Measurements from ENCODE around the gene DDX52.

The DDX52 gene

DNA sequence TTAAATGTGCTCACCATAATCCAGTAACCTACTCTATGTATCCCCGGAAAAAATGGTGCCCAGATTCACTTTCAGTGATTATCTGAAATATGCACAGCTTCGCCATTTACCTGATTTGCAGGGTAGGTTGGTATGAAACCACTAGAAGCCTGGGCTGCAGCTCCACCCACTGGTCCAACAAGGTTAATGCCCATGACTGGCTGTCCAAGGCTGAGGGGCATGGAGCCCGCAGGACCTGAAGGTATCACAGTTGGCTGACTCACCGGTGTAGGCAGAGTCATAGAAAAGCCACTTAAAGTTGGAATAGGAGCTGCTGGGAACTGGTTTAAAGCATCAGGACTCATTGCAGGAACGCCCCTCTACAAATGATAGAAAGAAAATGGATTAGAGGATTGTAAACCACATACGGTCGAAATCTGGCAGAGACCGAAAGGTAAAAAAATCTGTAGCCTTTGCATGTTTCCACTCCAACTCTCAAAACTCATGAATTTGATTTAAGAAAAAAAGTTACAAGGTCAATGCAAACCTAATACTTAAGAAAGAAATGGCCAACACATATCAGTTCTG is 72.6 kb downstream of the DDX52 start:
- TF ChIP-seq, protein P1, sequence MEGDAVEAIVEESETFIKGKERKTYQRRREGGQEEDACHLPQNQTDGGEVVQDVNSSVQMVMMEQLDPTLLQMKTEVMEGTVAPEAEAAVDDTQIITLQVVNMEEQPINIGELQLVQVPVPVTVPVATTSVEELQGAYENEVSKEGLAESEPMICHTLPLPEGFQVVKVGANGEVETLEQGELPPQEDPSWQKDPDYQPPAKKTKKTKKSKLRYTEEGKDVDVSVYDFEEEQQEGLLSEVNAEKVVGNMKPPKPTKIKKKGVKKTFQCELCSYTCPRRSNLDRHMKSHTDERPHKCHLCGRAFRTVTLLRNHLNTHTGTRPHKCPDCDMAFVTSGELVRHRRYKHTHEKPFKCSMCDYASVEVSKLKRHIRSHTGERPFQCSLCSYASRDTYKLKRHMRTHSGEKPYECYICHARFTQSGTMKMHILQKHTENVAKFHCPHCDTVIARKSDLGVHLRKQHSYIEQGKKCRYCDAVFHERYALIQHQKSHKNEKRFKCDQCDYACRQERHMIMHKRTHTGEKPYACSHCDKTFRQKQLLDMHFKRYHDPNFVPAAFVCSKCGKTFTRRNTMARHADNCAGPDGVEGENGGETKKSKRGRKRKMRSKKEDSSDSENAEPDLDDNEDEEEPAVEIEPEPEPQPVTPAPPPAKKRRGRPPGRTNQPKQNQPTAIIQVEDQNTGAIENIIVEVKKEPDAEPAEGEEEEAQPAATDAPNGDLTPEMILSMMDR (IDR thresholded peaks at IDR 0.05; ENCODE audit: low read depth, low read length) = peak; percentile 61
- TF ChIP-seq POLR2A (IDR thresholded peaks at IDR 0.05; ENCODE audit: extremely low read depth, insufficient read length) = no peak
- H3K4me3 ChIP-seq (ENCODE audit: low read depth, low read length) = no peak overlapping the region
- peak; percentile 69 for DNase-seq (ENCODE audit: low read depth)

DNA sequence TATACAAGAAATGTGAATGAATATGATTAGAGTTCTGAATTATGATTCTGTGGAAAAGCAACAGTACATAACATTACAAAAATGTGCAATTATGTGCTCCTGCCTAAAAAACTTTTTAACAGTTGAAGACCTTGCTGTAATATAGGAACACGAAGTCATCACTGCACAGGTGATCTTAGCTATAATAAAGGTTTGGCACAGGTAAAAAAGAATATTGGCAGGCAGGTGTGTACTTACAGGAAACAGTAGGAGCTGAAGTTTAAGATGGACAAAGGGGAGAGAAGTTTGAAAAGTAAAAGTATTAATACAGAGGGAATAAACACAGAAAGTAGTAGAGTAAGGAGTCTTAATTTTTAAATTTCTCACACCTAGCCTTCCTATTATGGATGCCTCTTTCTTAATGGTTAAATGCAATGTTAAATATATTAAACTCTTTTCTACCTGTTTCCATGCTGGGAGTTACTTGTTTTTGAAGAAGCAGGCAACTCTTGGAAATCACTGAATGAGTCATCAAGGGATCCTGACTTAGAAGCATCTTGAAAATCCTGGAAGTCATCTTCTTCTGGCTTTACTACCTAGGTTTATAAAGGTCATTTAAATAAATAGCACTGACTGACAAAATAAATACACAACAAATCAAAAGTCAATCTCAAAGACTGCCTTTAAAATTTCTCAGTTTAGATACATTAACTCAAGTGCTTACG is 74.7 kb downstream of the DDX52 start:
- H3K4me3 ChIP-seq (ENCODE audit: low read depth, low read length) = no peak overlapping the region
- TF ChIP-seq, protein P1 (IDR thresholded peaks at IDR 0.05; ENCODE audit: low read depth, low read length) = no peak
- no peak for TF ChIP-seq MYC (IDR thresholded peaks at IDR 0.05; ENCODE audit: low read depth, low read length)
- TF ChIP-seq, protein P2, sequence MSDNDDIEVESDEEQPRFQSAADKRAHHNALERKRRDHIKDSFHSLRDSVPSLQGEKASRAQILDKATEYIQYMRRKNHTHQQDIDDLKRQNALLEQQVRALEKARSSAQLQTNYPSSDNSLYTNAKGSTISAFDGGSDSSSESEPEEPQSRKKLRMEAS (IDR thresholded peaks at IDR 0.05; ENCODE audit: low read depth, low read length) = no peak
- TF ChIP-seq POLR2A (IDR thresholded peaks at IDR 0.05; ENCODE audit: extremely low read depth, insufficient read length) = no peak
- DNase-seq (ENCODE audit: low read depth) = no peak

DNA sequence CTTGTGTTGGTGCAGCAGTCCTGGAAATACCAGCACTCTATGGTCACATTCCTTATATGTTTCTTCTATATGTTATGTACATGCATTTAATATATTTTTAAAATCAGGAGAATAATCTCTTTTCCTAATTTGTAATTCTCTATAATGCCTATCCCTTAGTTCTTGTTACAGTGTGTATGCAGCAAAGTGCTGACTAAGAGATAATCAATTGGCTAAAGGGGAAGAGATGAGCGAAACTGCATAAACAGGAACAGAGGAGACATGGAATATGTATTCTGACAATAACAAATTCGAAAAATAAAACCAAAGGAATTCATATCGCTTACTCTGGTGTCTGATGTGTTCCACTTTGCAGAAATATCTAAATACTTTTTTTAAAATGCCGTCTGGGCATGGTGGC is 75.7 kb downstream of the DDX52 start:
- H3K4me3 ChIP-seq (ENCODE audit: low read depth, low read length) = no peak overlapping the region
- no peak for DNase-seq (ENCODE audit: low read depth)
- TF ChIP-seq, protein P2 (IDR thresholded peaks at IDR 0.05; ENCODE audit: low read depth, low read length) = no peak
- TF ChIP-seq, protein P1 (IDR thresholded peaks at IDR 0.05; ENCODE audit: low read depth, low read length) = no peak
- TF ChIP-seq MYC (IDR thresholded peaks at IDR 0.05; ENCODE audit: low read depth, low read length) = no peak
- no peak for TF ChIP-seq POLR2A (IDR thresholded peaks at IDR 0.05; ENCODE audit: extremely low read depth, insufficient read length)

DNA sequence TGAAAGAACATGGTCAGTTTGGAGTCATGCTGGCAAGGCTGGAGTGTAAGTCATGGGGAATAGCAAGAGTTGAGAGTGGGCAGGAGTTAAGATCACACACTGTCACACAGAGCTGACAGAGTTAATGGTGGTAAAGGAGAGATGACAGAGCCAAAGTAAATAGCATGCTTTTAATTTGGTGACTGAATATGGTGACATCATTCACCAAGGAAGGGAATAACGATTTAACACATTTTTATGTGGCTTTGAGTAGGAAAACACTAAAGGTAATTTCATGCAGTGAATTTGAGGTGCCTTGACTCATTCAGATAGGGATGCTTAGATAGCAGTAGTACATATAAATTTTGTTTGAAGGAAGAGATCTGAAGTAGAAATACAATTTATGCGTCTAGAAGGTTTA is 76.1 kb downstream of the DDX52 start:
- TF ChIP-seq POLR2A (IDR thresholded peaks at IDR 0.05; ENCODE audit: extremely low read depth, insufficient read length) (no peak), MYC (IDR thresholded peaks at IDR 0.05; ENCODE audit: low read depth, low read length) (no peak)
- TF ChIP-seq, protein P2 (IDR thresholded peaks at IDR 0.05; ENCODE audit: low read depth, low read length) = no peak
- TF ChIP-seq, protein P1 (IDR thresholded peaks at IDR 0.05; ENCODE audit: low read depth, low read length) = no peak
- H3K4me3 ChIP-seq (ENCODE audit: low read depth, low read length) = no peak overlapping the region

DNA sequence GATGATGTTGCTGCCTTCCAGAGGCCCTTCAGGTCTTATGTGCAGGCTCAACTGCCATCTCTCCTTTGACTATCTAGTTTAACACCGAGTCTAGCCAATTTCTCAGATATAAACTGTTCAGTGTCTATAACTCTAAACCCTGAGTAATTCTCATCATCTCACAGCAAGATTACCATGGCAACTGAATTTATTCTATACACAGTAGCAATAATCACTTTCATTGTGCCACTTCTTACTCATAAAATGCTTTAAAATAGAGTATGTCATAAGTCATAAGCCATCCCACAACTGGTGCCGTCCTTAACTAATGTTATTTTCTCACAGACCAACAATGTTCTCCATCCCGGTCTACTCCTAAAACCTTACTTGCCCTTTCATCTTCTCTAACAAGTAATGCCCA is 79.0 kb downstream of the DDX52 start:
- TF ChIP-seq, protein P1 (IDR thresholded peaks at IDR 0.05; ENCODE audit: low read depth, low read length) = no peak
- TF ChIP-seq POLR2A (IDR thresholded peaks at IDR 0.05; ENCODE audit: extremely low read depth, insufficient read length) (no peak), MYC (IDR thresholded peaks at IDR 0.05; ENCODE audit: low read depth, low read length) (no peak)
- TF ChIP-seq, protein P2 (IDR thresholded peaks at IDR 0.05; ENCODE audit: low read depth, low read length) = no peak

More for the DNA sequence above, 76.1 kb downstream of the DDX52 start:
- no peak for DNase-seq (ENCODE audit: low read depth)

More for the DNA sequence above, 79.0 kb downstream of the DDX52 start:
- no peak overlapping the region for H3K4me3 ChIP-seq (ENCODE audit: low read depth, low read length)
- DNase-seq (ENCODE audit: low read depth) = no peak
